Measurements from ENCODE around the gene RANBP10. TPM values are rescaled to one million over a fixed set of nuclear protein-coding genes. Genes with fewer than 3 reads are reported as not detected.

RANBP10 gene
- total and polyA plus RNA-seq, 2 of the 13 experiments (the other 11 are each of a cell fraction or from before 2014, with no cell fraction given): 9.2 to 22.7 TPM

- TF ChIP-seq ZNF354B (CRISPR knock-in tag; IDR thresholded peaks at IDR 0.05) (0 out of 2 replicates have a peak, but pooled peaks have one; percentile 45), ZNF891 (CRISPR knock-in tag; IDR thresholded peaks at IDR 0.05) (no peak), LCORL (IDR thresholded peaks at IDR 0.05) (no peak), LCORL (CRISPR knock-in tag; IDR thresholded peaks at IDR 0.05) (no peak), PAWR (CRISPR knock-in tag; IDR thresholded peaks at IDR 0.05; ENCODE audit: borderline replicate concordance) (no peak), ZBTB7B (CRISPR knock-in tag; IDR thresholded peaks at IDR 0.05) (no peak), HNF1A (IDR thresholded peaks at IDR 0.05; ENCODE audit: low read depth) (no peak), HNF1A (CRISPR knock-in tag; IDR thresholded peaks at IDR 0.05; ENCODE audit: borderline replicate concordance) (no peak), HNF4A (CRISPR knock-in tag; IDR thresholded peaks at IDR 0.05) (no peak; the same call in 1 of the 2 replicates), HNF1B (CRISPR knock-in tag; IDR thresholded peaks at IDR 0.05) (peak; percentile 38; the same call in 1 of the 2 replicates), ZNF282 (IDR thresholded peaks at IDR 0.05; ENCODE audit: partially characterized antibody) (no peak), ZNF367 (CRISPR knock-in tag; IDR thresholded peaks at IDR 0.05; ENCODE audit: borderline replicate concordance) (no peak), ZNF431 (CRISPR knock-in tag; IDR thresholded peaks at IDR 0.05; ENCODE audit: borderline replicate concordance, low read depth) (no peak), KDM2A (CRISPR knock-in tag; IDR thresholded peaks at IDR 0.05; ENCODE audit: borderline replicate concordance, low read depth) (peak; percentile 17; the same call in 1 of the 2 replicates), ZNF318 (CRISPR knock-in tag; IDR thresholded peaks at IDR 0.05) (0 out of 2 replicates have a peak, but pooled peaks have one; percentile 62), ZNF562 (CRISPR knock-in tag; IDR thresholded peaks at IDR 0.05; ENCODE audit: borderline replicate concordance) (no peak)
These were observed 855 bp upstream of the RANBP10 start (continued) for GRCh38 chr16:67807148-67807682.

Measured in HepG2 (cell line).